GM12878 (cell line): ENCODE measurements around the gene DUSP18.

Source experiments
- POLR2A ChIP-seq: IDR thresholded peaks from 2 replicates; pipeline ENCODE4 v1.6.1; 2011; ENCODE audit warnings: low read depth, mild to moderate bottlenecking, low read length
- SP1 ChIP-seq: IDR thresholded peaks from one replicate; pipeline ENCODE4 v1.6.1; 2011; ENCODE audit warnings: low read depth, low read length
- TAF1 ChIP-seq: IDR thresholded peaks from 2 replicates; pipeline ENCODE4 v1.6.1; 2011; ENCODE audit warnings: mild to moderate bottlenecking, low read depth, low read length, borderline replicate concordance
- TARDBP ChIP-seq: IDR thresholded peaks from 2 replicates; pipeline ENCODE4 v1.6.1; 2016; ENCODE audit warnings: borderline replicate concordance
- TF ChIP-seq, protein P1 (sequence below), 3 experiments: IDR thresholded peaks in 2 of 3; conservative IDR thresholded peaks in 1 of 3; 2 replicates each; pipeline ENCODE4 v1.5.1; 2011; ENCODE audit warnings: low read depth in 3 of 3, low read length in 3 of 3, mild to moderate bottlenecking in 3 of 3, control low read depth in 2 of 3, moderate library complexity in 2 of 3, inconsistent platforms in 1 of 3, mixed read lengths in 1 of 3; ENCODE audit not compliant: control insufficient read depth in 2 of 3, insufficient read depth in 1 of 3; ENCODE audit errors: extremely low read depth in 1 of 3

DNA sequence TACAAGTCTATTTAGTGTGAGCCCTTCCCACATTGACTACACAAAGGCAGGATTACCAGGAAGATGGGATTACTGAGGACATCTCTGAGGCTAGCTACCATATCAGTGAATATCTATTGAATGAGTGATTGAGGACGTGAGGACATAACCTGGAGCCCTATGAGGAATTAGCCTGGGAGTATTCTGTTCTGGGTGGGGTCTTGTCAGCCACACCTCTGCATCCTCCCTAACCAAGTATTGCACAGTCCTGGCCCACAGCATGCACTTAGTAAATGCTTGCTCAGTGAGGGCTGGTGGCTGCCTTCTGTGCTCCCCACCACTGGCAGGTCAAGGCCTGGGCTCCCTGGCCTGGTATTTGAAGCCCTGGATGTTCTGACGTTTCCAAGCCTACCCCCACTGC, 14.8 kb downstream of the DUSP18 start:
- TF ChIP-seq SP1 (no peak), POLR2A (no peak), TAF1 (no peak), TARDBP (no peak)
- TF ChIP-seq, protein P1, sequence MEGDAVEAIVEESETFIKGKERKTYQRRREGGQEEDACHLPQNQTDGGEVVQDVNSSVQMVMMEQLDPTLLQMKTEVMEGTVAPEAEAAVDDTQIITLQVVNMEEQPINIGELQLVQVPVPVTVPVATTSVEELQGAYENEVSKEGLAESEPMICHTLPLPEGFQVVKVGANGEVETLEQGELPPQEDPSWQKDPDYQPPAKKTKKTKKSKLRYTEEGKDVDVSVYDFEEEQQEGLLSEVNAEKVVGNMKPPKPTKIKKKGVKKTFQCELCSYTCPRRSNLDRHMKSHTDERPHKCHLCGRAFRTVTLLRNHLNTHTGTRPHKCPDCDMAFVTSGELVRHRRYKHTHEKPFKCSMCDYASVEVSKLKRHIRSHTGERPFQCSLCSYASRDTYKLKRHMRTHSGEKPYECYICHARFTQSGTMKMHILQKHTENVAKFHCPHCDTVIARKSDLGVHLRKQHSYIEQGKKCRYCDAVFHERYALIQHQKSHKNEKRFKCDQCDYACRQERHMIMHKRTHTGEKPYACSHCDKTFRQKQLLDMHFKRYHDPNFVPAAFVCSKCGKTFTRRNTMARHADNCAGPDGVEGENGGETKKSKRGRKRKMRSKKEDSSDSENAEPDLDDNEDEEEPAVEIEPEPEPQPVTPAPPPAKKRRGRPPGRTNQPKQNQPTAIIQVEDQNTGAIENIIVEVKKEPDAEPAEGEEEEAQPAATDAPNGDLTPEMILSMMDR (IDR thresholded peaks at IDR 0.05 in 2 of 3, conservative IDR thresholded peaks at IDR 0.05 in 1 of 3; ENCODE audit: control insufficient read depth in 2 of 3, extremely low read depth in 1 of 3, insufficient read depth in 1 of 3, low read depth in 3 of 3, low read length in 3 of 3): no peak
